Pancreas (tissue), 10 donors: ENCODE measurements around the gene OR8D2. TPM values are rescaled to one million over a fixed set of nuclear protein-coding genes. Genes with fewer than 3 reads are reported as not detected.
A peak's percentile ranks its signal among the peaks of the same experiment; 100 is the strongest.

Experiments used
- ATAC-seq, 4 donors: fragments of 200-7000 bp; cut with Tn5 transposase; one replicate each; pipeline versions ENCODE4 v1.8.0 to v1.9.1; 2020; ENCODE audit warnings: mild to moderate bottlenecking in 4 of 4, moderate library complexity in 4 of 4
- DNase-seq, 6 donors: peaks; one replicate each; pipeline ENCODE4 v3.0.0-alpha.2; 2020
- FAIRE-seq: peaks from 2 replicates; lab custom pipeline; 2012; peaks lifted over from hg19 to GRCh38; lab: Jason Lieb, UNC
- H3K27ac ChIP-seq, 4 donors: fragments of 200-600 bp; sonication (generic); 1 replicate in 3 of 4; 2 replicates in 1 of 4; pipeline versions ENCODE4 v1.5.0 to v1.8.0; 2020
- H3K27me3 ChIP-seq, 4 donors: fragments of 200-600 bp; one replicate each; pipeline ENCODE4 v1.8.0; 2021
- H3K36me3 ChIP-seq, 3 donors: fragments of 200-600 bp; sonication (generic) in 1 of 3; one replicate each; pipeline versions ENCODE4 v1.5.0 to v1.8.0; 2020 to 2021
- H3K4me1 ChIP-seq, 3 donors: fragments of 200-600 bp; one replicate each; pipeline ENCODE4 v1.8.0; 2021
- H3K4me3 ChIP-seq, 4 donors: fragments of 200-600 bp; sonication (generic) in 2 of 4; one replicate each; pipeline versions ENCODE4 v1.5.0 to v1.8.0; 2020 to 2021
- H3K9me3 ChIP-seq, 4 donors: fragments of 200-600 bp; one replicate each; pipeline ENCODE4 v1.8.0; 2021
- WGBS, 2 donors: extraction: QIAGEN DNeasy Blood & Tissue Kit; methylation state at CpG; one replicate each; pipeline ENCODE4 v1.1.7; 2013; 5-methylcytosine and 5-hydroxymethylcytosine counted together
- intact Hi-C, 3 donors: fragments of 100-400 bp; cut with DNase I; formaldehyde crosslinking; loops; one replicate each; pipeline versions ENCODE4 v1.11.1 to v1.14.2; 2022
- polyA plus RNA-seq, 2 donors: library from polyadenylated mRNA; stranded (reverse); fragments of 200-250 nt; gene quantifications; one replicate each; pipeline ENCODE4 v1.2.3, GENCODE V29; 2013
- total RNA-seq, 6 donors: library from RNA; stranded (reverse); fragmentation: NEBNext Ultra II Directional in 4 of 6; extraction: Animal tissue kit (Norgen Biotek cat#: 25700) in 4 of 6; gene quantifications; one replicate each; pipeline versions ENCODE4 v1.2.1 to v1.2.4, GENCODE V29; 2021 to 2023
- TF ChIP-seq, protein P1 (sequence below), 4 donors: fragments of 200-600 bp; sonication (generic) in 3 of 4; IDR thresholded peaks; one replicate each; pipeline versions ENCODE4 v1.5.0 to v1.8.0; 2021; ENCODE audit warnings: antibody characterized with exemption in 4 of 4
- donor health status: healthy with polysubstance abuse.
- donor health status: DM: no; HTN: no; CAD: no; lungs with moderate emphysema.
- donor health status: DM: no; HTN: no; CAD: no.
- donor health status: control.
- donor health status: control.
- donor health status: Bipolar disorder and iron deficiency.
- donor health status: DM: yes; HTN: yes; CAD: no.
- donor health status: DM: no; HTN: no; CAD: no.
- donor health status: DM: no; HTN: no; CAD: no.
- donor health status: DM: yes; HTN: yes; CAD: no.

The OR8D2 gene
- total and polyA plus RNA-seq, 8 donors, result not detected

DNA sequence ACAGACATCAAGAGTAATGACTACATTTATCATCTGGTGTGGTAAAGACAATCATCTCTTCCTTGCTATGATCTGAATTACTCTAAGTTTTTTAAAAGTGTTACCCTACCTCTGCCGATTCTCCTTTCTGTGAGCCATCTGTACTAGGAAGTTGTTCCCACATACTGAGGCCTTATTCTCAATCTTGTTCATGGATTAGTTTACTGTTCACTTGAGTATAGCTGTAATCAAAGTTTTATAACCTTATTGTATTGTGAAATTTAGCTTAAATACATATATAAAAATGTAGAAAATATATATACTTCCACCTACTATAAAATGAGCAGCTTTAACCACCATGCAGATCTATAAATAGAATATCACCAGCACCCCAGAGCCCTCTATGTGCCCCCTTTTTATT is 2.4 kb upstream of the OR8D2 start:
- H3K4me3 ChIP-seq, result no peak overlapping the region
- FAIRE-seq (no peak), ATAC-seq (no peak), DNase-seq (no peak)
- H3K27me3 ChIP-seq, result no peaks in the 10 kb centered on the region
- no peaks in the 10 kb centered on the region for H3K36me3 ChIP-seq
- no peak overlapping the region for H3K27ac ChIP-seq
- H3K4me1 ChIP-seq, result no peaks in the 10 kb centered on the region
- no peaks in the 10 kb centered on the region for H3K9me3 ChIP-seq
- TF ChIP-seq, protein P1, sequence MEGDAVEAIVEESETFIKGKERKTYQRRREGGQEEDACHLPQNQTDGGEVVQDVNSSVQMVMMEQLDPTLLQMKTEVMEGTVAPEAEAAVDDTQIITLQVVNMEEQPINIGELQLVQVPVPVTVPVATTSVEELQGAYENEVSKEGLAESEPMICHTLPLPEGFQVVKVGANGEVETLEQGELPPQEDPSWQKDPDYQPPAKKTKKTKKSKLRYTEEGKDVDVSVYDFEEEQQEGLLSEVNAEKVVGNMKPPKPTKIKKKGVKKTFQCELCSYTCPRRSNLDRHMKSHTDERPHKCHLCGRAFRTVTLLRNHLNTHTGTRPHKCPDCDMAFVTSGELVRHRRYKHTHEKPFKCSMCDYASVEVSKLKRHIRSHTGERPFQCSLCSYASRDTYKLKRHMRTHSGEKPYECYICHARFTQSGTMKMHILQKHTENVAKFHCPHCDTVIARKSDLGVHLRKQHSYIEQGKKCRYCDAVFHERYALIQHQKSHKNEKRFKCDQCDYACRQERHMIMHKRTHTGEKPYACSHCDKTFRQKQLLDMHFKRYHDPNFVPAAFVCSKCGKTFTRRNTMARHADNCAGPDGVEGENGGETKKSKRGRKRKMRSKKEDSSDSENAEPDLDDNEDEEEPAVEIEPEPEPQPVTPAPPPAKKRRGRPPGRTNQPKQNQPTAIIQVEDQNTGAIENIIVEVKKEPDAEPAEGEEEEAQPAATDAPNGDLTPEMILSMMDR (IDR thresholded peaks at IDR 0.05), result no peak
- WGBS, 2 donors, result 88 to 91% methylated on average over 1 of the region's 1 CpG
- intact Hi-C loops, result no loop called here

DNA sequence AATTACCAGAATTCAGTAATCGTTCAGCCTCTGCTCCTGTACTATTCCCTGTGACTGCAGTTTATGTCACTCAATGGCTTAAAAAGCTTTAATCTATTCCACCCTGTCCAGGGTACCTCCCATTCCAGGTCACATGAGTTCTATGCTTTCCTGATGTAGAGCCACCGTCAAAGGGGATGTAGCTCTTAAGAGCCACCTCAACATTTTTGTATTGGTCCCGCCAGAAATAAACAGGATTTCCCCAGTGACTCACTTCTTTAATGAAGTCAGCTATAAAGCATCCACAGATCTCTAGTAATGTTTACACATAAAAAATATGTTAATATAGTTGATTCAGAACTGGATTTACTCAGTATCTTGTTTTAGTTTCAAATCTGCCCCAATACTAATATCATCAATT is 4.9 kb downstream of the OR8D2 start:
- FAIRE-seq (no peak), ATAC-seq (no peak), DNase-seq (no peak)
- peaks cover 0 to 8% (median 4%) of the 10 kb centered on the region in 3 donors for H3K4me1 ChIP-seq
- intact Hi-C loops, result no loop called here
- no peak overlapping the region for H3K4me3 ChIP-seq
- 67 to 69% methylated on average over 3 of the region's 3 CpGs for whole genome bisulfite sequencing, 2 donors
- TF ChIP-seq, protein P1 (IDR thresholded peaks at IDR 0.05), result no peak
- H3K27ac ChIP-seq, result no peak overlapping the region
- no peaks in the 10 kb centered on the region for H3K36me3 ChIP-seq
- H3K27me3 ChIP-seq, result no peaks in the 10 kb centered on the region
- no peaks in the 10 kb centered on the region for H3K9me3 ChIP-seq

DNA sequence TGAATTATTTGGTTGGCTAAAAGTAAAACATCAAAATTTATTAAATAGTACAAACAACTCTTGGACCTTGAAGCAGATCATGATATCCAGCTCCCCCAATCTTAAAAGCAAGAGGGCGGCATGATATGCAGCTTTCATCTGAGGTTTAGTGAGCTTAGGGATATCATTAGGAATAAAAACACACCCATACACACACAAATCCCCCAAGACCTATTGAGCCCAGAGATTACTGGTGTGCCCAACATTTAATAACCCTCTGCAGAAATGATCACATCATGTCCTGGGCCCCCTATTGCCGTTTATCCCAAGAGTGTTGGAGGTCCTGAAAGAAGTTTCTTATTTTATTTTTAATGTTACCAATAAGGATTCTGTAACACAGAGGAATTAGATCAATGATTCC is 6.1 kb downstream of the OR8D2 start, which contains the start of gene OR8D1:
Gene OR8D1, minus strand, starts transcription at position 101 of the 400 bp plus-strand sequence. CDS start 3,183 bp downstream, outside the sequence.
- Histone ChIP-seq H3K27me3 (no peaks in the 10 kb centered on the region), H3K4me1 (peaks cover 0 to 8% (median 4%) of the 10 kb centered on the region in 3 donors), H3K36me3 (no peaks in the 10 kb centered on the region), H3K4me3 (no peak within 1 kb of the TSS), H3K27ac (no peak within 1 kb of the TSS), H3K9me3 (no peaks in the 10 kb centered on the region)
- ATAC-seq (no peak), FAIRE-seq (no peak), DNase-seq (no peak)
- 86 to 87% methylated on average over 2 of the region's 2 CpGs for WGBS, 2 donors
- TF ChIP-seq, protein P1 (IDR thresholded peaks at IDR 0.05), result no peak
- intact Hi-C loops, result no loop called here

DNA sequence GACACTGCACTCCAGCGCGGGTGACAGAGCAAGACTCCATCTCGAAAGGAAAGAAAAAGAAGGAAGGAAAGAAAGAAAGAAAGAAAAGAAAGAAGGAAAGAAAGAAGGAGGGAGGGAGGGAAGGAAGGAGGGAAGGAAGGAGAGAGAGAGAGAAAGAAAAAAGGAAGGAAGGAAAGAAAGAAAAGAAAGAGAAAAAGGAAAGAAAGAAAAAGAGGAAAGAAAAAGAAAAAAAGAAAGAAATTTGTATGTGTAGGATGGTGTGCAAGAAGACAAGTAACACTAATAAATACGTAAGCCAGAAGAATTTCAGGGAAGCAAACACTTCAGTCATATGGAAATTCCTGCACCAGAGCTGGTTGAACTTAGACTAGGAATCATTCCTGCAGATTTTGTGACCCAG is 6.9 kb downstream of the OR8D2 start:
- intact Hi-C loops, result no loop called here
- H3K36me3 ChIP-seq, result no peaks in the 10 kb centered on the region
- no peaks in the 10 kb centered on the region for H3K9me3 ChIP-seq
- ATAC-seq (no peak), FAIRE-seq (no peak), DNase-seq (no peak)
- H3K27me3 ChIP-seq, result no peaks in the 10 kb centered on the region
- TF ChIP-seq, protein P1 (IDR thresholded peaks at IDR 0.05), result no peak
- 84 to 95% methylated on average over 4 of the region's 4 CpGs for WGBS, 2 donors
- H3K27ac ChIP-seq, result no peak overlapping the region
- H3K4me1 ChIP-seq, result peaks cover 0 to 8% (median 4%) of the 10 kb centered on the region in 3 donors
- no peak overlapping the region for H3K4me3 ChIP-seq

DNA sequence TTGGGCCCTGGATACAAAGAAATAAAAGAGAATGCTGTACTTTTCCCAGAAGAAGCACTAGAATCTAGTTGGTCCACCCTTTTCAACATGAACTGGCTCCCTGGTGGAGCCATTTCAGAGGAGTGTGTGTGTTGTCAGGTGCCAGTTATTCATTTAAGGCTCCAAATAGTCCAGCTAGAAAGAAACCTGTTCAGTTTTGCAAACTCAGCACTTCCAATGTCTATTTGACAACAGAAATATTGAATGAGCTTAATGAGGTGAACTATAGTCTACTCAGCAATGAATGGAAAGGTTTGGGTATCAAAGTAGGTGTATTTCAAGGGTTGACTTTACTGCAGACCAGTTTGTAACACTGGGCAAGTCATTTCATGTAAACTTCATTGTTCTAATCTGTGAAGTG is 8.3 kb downstream of the OR8D2 start:
- peak in 2 of 4 donors; percentile 19 to 39 for ATAC-seq
- H3K27me3 ChIP-seq, result no peaks in the 10 kb centered on the region
- no peak for FAIRE-seq
- H3K27ac ChIP-seq, result no peak overlapping the region
- H3K4me1 ChIP-seq, result peaks cover 0 to 8% (median 4%) of the 10 kb centered on the region in 3 donors
- TF ChIP-seq, protein P1 (IDR thresholded peaks at IDR 0.05), result no peak
- H3K36me3 ChIP-seq, result no peaks in the 10 kb centered on the region
- no peaks in the 10 kb centered on the region for H3K9me3 ChIP-seq
- intact Hi-C loops, result no loop called here
- no peak overlapping the region for H3K4me3 ChIP-seq
- DNase-seq, result no peak
